HepG2 (cell line): ENCODE data around the gene AGAP1. TPM values are rescaled to one million over a fixed set of nuclear protein-coding genes. Genes with fewer than 3 reads are reported as not detected.

ENCODE experiments used
- AKNA ChIP-seq: sonication (generic); formaldehyde crosslinking; IDR thresholded peaks from 2 replicates; pipeline ENCODE4 v1.4.0; 2020; ENCODE audit warnings: missing genetic modification reagents, borderline replicate concordance
- CAMTA2 ChIP-seq: sonication (generic); formaldehyde crosslinking; IDR thresholded peaks from 2 replicates; pipeline ENCODE4 v1.4.0; 2020; ENCODE audit warnings: mild to moderate bottlenecking, missing genetic modification reagents, borderline replicate concordance
- HMGXB3 ChIP-seq: sonication (generic); formaldehyde crosslinking; IDR thresholded peaks from 2 replicates; pipeline ENCODE4 v1.4.0; 2020; ENCODE audit warnings: missing genetic modification reagents, borderline replicate concordance
- HNRNPH1 ChIP-seq: fragments of 200-400 bp; formaldehyde crosslinking; optimal IDR thresholded peaks from 2 replicates; pipeline ENCODE3; 2017; ENCODE audit warnings: mild to moderate bottlenecking, low read depth, low read length
- MAFG ChIP-seq: sonication (generic); formaldehyde crosslinking; IDR thresholded peaks from 2 replicates; pipeline ENCODE4 v1.5.1; 2020; ENCODE audit warnings: mild to moderate bottlenecking, missing genetic modification reagents
- MBD4 ChIP-seq: IDR thresholded peaks from 2 replicates; pipeline ENCODE4 v1.6.1; 2012; ENCODE audit warnings: low read length, inconsistent platforms, borderline replicate concordance
- MYC ChIP-seq: sonication (generic); formaldehyde crosslinking; IDR thresholded peaks from 2 replicates; pipeline ENCODE4 v1.9.0; 2021; ENCODE audit warnings: missing genetic modification reagents, borderline replicate concordance
- NR0B2 ChIP-seq: sonication (generic); formaldehyde crosslinking; IDR thresholded peaks from 2 replicates; pipeline ENCODE4 v1.4.0; 2020; ENCODE audit warnings: mild to moderate bottlenecking, missing genetic modification reagents
- NR2F2 ChIP-seq: IDR thresholded peaks from 2 replicates; pipeline ENCODE4 v1.6.1; 2012; ENCODE audit warnings: low read depth, inconsistent platforms, borderline replicate concordance
- POGZ ChIP-seq: sonication (generic); formaldehyde crosslinking; IDR thresholded peaks from 2 replicates; pipeline ENCODE4 v1.4.0; 2020; ENCODE audit warnings: mild to moderate bottlenecking, missing genetic modification reagents
- PRMT3 ChIP-seq: sonication (generic); formaldehyde crosslinking; IDR thresholded peaks from 2 replicates; pipeline ENCODE4 v1.8.1; 2022; ENCODE audit warnings: low read depth, mild to moderate bottlenecking, moderate library complexity, missing genetic modification reagents, borderline replicate concordance
- SIN3A ChIP-seq: IDR thresholded peaks from 2 replicates; pipeline ENCODE4 v1.6.1; 2011; ENCODE audit warnings: low read depth, mild to moderate bottlenecking, control low read depth, low read length, borderline replicate concordance
- SIX1 ChIP-seq: sonication (generic); formaldehyde crosslinking; IDR thresholded peaks from 2 replicates; pipeline ENCODE4 v1.4.0; 2020; ENCODE audit warnings: missing genetic modification reagents, borderline replicate concordance
- TBP ChIP-seq: sonication (generic); formaldehyde crosslinking; IDR thresholded peaks from 2 replicates; pipeline ENCODE4 v1.5.0; 2020; ENCODE audit warnings: missing genetic modification reagents
- ZKSCAN8 ChIP-seq: IDR thresholded peaks from 2 replicates; pipeline ENCODE4 v1.6.1; 2016; ENCODE audit warnings: borderline replicate concordance, missing genetic modification reagents, missing compliant biosample characterization
- ZNF383 ChIP-seq: sonication (generic); formaldehyde crosslinking; IDR thresholded peaks from 2 replicates; pipeline ENCODE4 v1.4.0; 2020; ENCODE audit warnings: missing genetic modification reagents, mild to moderate bottlenecking, borderline replicate concordance
- ZNF441 ChIP-seq: sonication (generic); formaldehyde crosslinking; IDR thresholded peaks from 2 replicates; pipeline ENCODE4 v1.7.0; 2021; ENCODE audit warnings: missing genetic modification reagents, borderline replicate concordance
- ZNF724P ChIP-seq: sonication (generic); formaldehyde crosslinking; IDR thresholded peaks from 2 replicates; pipeline ENCODE4 v1.8.0; 2022; ENCODE audit warnings: missing genetic modification reagents, borderline replicate concordance
- ZNF740 ChIP-seq: sonication (generic); formaldehyde crosslinking; IDR thresholded peaks from 2 replicates; pipeline ENCODE4 v1.4.0; 2020; ENCODE audit warnings: missing genetic modification reagents
- ZSCAN21 ChIP-seq: sonication (generic); formaldehyde crosslinking; IDR thresholded peaks from 2 replicates; pipeline ENCODE4 v1.8.0; 2022; ENCODE audit warnings: mild to moderate bottlenecking, missing genetic modification reagents, moderate library complexity, borderline replicate concordance
- polyA plus RNA-seq, 8 experiments: library from polyadenylated mRNA; depleted of rRNA in 3 of 8; stranded (reverse) in 7 of 8; unstranded in 1 of 8; fragments of >200 nt; fragmentation: Illumina TruSeq in 4 of 8; extraction: Trizol in 4 of 8; gene quantifications; 2 replicates each; pipeline versions ENCODE4 v1.2.1 to v1.2.3, GENCODE V29; 2011 to 2016; ENCODE audit warnings: low read depth in 4 of 8, missing spikeins in 1 of 8, mixed read lengths in 1 of 8; ENCODE audit not compliant: insufficient read depth in 1 of 8
- total RNA-seq, 5 experiments: library from RNA; depleted of rRNA; stranded (reverse); fragments of >200 nt; fragmentation: Illumina TruSeq; extraction: Trizol; gene quantifications; 2 replicates each; pipeline ENCODE4 v1.2.3, GENCODE V29; 2016; ENCODE audit warnings: low read depth in 1 of 5

Gene AGAP1
- total and polyA plus RNA-seq, 2 of the 13 experiments (the other 11 are each of a cell fraction or from before 2014, with no cell fraction given): 21.2 to 32.7 TPM

GRCh38 chr2:235505181-235505741, 11.4 kb downstream of the AGAP1 start (continued):
- no peak for TF ChIP-seq ZNF740 (CRISPR knock-in tag)
- no peak for TF ChIP-seq HNRNPH1
- TF ChIP-seq HMGXB3 (CRISPR knock-in tag): no peak
- peak; percentile 78 for TF ChIP-seq POGZ (CRISPR knock-in tag)
- no peak for TF ChIP-seq ZKSCAN8 (CRISPR knock-in tag)
- peak; percentile 90 for TF ChIP-seq MYC
- no peak for TF ChIP-seq PRMT3 (CRISPR knock-in tag)
- no peak for TF ChIP-seq NR2F2
- TF ChIP-seq MBD4: no peak
- no peak for TF ChIP-seq SIN3A
- TF ChIP-seq MAFG (CRISPR knock-in tag): no peak
- no peak for TF ChIP-seq TBP (CRISPR knock-in tag)
- TF ChIP-seq AKNA (CRISPR knock-in tag): no peak
- TF ChIP-seq NR0B2 (CRISPR knock-in tag): no peak
- peak; percentile 70; the same call in 1 of the 2 replicates for TF ChIP-seq ZNF441 (CRISPR knock-in tag)
- TF ChIP-seq CAMTA2 (CRISPR knock-in tag): no peak
- TF ChIP-seq ZNF383 (CRISPR knock-in tag): peak; percentile 84; the same call in 1 of the 2 replicates
- TF ChIP-seq ZNF724P (CRISPR knock-in tag): no peak
- TF ChIP-seq SIX1 (CRISPR knock-in tag): no peak
- TF ChIP-seq ZSCAN21: 0 out of 2 replicates have a peak, but pooled peaks have one; percentile 75
